T-helper 17 cell (primary cell): ENCODE results near the gene HAP1. TPM values are rescaled to one million over a fixed set of nuclear protein-coding genes. Genes with fewer than 3 reads are reported as not detected.
"Not testable (repeated sequence)": the region's sequence is repeated elsewhere in the genome, so short reads cannot be mapped to it uniquely, and the experiment has no call there.

ENCODE experiments used
- ATAC-seq: fragments of 150-1000 bp; cut with Tn5 transposase; 2 replicates; pipeline ENCODE4 v1.10.0; 2021; ENCODE audit warnings: mild to moderate bottlenecking, moderate library complexity
- DNase-seq, 3 donors: peaks; one replicate each; pipeline versions ENCODE4 v3.0.0 to v3.0.0-alpha.2; 2020 to 2021
- H3K9me3 ChIP-seq: one replicate; pipeline ENCODE4 v1.7.0; 2013; ENCODE audit warnings: low read length, mild to moderate bottlenecking; ENCODE audit not compliant: control insufficient read depth, poor library complexity, severe bottlenecking
- H3K27ac Mint-ChIP-seq: one replicate; pipeline ENCODE4 v1.8.0; 2022; ENCODE audit warnings: mild to moderate bottlenecking, moderate library complexity, mixed read lengths
- H3K27me3 Mint-ChIP-seq: one replicate; pipeline ENCODE4 v1.8.0; 2022; ENCODE audit warnings: mixed read lengths
- H3K36me3 Mint-ChIP-seq: one replicate; pipeline ENCODE4 v1.8.0; 2022; ENCODE audit warnings: low read depth, mixed read lengths
- H3K4me1 Mint-ChIP-seq: one replicate; pipeline ENCODE4 v1.8.0; 2022; ENCODE audit warnings: mild to moderate bottlenecking, mixed read lengths
- H3K4me3 Mint-ChIP-seq: one replicate; pipeline ENCODE4 v1.8.0; 2022; ENCODE audit warnings: mild to moderate bottlenecking, moderate library complexity, mixed read lengths
- total RNA-seq, 4 donors: library from RNA in 2 of 4; stranded (reverse) in 2 of 4; gene quantifications; one replicate each; pipeline ENCODE4 v1.2.3 and lab custom pipeline; 2022 to 2026

The HAP1 gene
- total RNA-seq (1 to 10 TPM in 1 of 2 donors, under 1 TPM in 1; 0.15 to 1.3 TPM), total RNA-seq (lab: John Stamatoyannopoulos, UW) (0.68 to 1.2 reads per million in 2 donors)

DNA sequence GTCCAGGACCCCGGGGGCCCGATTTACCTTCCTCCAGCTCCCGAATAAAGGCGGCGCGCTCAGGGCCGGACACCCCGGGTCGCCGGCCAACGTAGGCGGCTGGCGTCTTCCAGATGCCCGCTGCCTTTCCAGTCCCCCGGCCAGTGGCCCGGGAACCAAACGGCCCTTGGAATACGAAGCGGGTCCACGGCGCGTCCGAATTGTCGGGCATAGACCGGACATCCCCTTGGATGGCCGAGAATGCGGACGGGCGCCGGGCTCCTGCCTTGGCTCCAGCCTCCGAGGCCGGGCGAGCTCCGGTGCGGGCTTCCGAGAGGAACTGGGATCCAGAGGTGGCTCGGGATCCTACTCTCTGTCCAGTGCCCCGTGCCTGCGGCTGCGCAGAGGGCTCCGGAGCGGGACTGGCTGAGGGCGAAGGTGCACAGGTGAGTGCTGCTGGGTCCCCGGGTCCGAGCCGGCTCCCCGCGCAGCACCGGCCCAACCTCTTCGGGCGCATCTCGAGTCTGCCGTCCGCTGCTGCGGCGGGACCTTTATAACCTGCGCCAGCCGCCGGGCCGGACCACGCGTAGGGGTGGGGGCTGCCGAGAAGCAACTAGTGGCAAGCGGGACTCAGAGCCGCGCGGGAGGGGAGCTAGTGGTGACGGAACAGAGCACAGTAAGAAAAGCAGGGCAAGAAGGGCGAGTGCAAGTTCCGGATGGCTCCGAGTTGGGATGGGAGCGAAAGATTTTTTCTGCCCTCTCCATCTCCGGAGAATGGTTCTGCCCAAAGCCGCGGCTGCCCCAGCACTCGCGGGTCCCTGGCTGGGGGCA lies at the start of gene HAP1:
HAP1 (minus strand) TSS at position 505 of the 810 bp plus-strand sequence; CDS start at position 496, 9 bp downstream.
- peaks cover 56% of the 10 kb centered on the region for H3K27me3 Mint-ChIP-seq
- ATAC-seq = peak; percentile 14
- no peaks in the 10 kb centered on the region for H3K9me3 ChIP-seq
- peaks cover 14% of the 10 kb centered on the region for H3K4me1 Mint-ChIP-seq
- H3K36me3 Mint-ChIP-seq = peaks cover 3% of the 10 kb centered on the region
- DNase-seq = no peak
- H3K27ac Mint-ChIP-seq = no peak within 1 kb of the TSS
- peak within 1 kb of the TSS; percentile 78 for H3K4me3 Mint-ChIP-seq

DNA sequence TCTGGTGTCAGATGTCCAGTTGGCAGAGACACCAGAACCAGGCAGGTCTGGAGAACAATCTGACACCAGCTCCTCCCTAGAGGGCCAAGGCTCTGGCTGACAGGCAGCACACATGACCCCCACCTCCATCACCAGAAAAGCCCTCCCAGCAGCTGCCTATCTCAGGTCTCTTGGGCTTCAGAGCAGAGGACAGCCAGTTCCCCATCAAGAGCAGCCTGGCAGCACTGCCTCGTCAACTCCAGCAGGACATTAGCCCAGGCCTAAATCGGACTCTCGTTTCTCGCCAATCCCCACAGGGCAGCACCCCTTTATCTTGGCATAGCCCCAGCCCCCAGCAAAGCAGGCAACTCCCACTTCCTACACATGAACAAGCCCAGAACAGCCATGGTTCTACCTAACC lies 47.7 kb upstream of the HAP1 start:
- Mint-ChIP-seq H3K27ac (no peak overlapping the region), H3K4me1 (peaks cover 6% of the 10 kb centered on the region), H3K4me3 (no peak overlapping the region), H3K36me3 (peaks cover 2% of the 10 kb centered on the region), H3K27me3 (peaks cover 32% of the 10 kb centered on the region)
- no peaks in the 10 kb centered on the region for H3K9me3 ChIP-seq
- ATAC-seq = no peak
- no peak for DNase-seq

GRCh38 chr17:41781404-41782110 lies 47.1 kb upstream of the HAP1 start:
- Mint-ChIP-seq H3K36me3 (peaks cover 2% of the 10 kb centered on the region), H3K27me3 (peaks cover 32% of the 10 kb centered on the region), H3K4me3 (no peak overlapping the region), H3K27ac (no peak overlapping the region), H3K4me1 (peaks cover 3% of the 10 kb centered on the region)
- H3K9me3 ChIP-seq = no peaks in the 10 kb centered on the region
- DNase-seq (no peak), ATAC-seq (no peak)

GRCh38 chr17:41779954-41780353 lies 45.5 kb upstream of the HAP1 start:
- ATAC-seq = no peak
- Mint-ChIP-seq H3K27ac (no peak overlapping the region), H3K36me3 (peaks cover 2% of the 10 kb centered on the region), H3K4me3 (no peak overlapping the region), H3K4me1 (peaks cover 3% of the 10 kb centered on the region), H3K27me3 (peaks cover 45% of the 10 kb centered on the region)
- no peaks in the 10 kb centered on the region for H3K9me3 ChIP-seq
- DNase-seq = no peak

DNA sequence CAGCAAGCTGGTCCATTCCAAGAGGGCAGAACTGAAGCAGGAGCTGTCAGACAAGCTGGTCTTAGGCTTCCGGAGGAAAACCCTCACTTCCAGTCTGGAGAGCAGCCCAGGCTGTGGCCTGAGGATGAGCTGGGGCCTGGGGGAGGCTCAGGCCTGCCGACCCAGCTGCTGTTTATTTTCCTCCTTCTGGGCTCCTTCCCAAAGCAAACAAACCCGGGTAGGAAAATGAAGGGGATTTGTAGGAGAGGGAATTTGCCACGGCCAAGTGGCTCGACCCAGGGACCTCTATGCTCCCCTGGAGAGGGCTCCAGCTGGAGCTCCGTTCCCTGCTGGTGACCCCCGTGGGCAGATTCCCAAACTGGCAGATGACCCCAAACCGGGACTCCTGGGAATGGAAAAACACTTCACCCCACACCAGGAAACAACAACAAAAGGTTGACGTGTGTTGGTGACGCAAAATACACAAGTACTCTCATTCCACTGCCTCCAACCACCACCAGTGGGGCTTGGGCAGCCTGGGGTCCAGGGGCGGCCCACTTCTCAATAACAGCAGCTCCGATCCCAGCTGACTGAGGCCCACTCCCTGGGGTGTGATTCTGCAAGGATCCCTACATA lies 43.2 kb upstream of the HAP1 start:
- no peaks in the 10 kb centered on the region for H3K4me1 Mint-ChIP-seq
- H3K27me3 Mint-ChIP-seq = peaks cover 44% of the 10 kb centered on the region
- ATAC-seq = no peak
- no peak overlapping the region for H3K27ac Mint-ChIP-seq
- DNase-seq = no peak
- H3K4me3 Mint-ChIP-seq = no peak overlapping the region
- H3K36me3 Mint-ChIP-seq = peaks cover 2% of the 10 kb centered on the region
- no peaks in the 10 kb centered on the region for H3K9me3 ChIP-seq

- no peak for DNase-seq
- peaks cover 2% of the 10 kb centered on the region for H3K36me3 Mint-ChIP-seq
- no peak overlapping the region for H3K4me3 Mint-ChIP-seq
- no peaks in the 10 kb centered on the region for H3K4me1 Mint-ChIP-seq
- no peak overlapping the region for H3K27ac Mint-ChIP-seq
- H3K27me3 Mint-ChIP-seq = peaks cover 39% of the 10 kb centered on the region
- no peaks in the 10 kb centered on the region for H3K9me3 ChIP-seq
- no peak for ATAC-seq
Measured at GRCh38 chr17:41777157-41777573, 42.7 kb upstream of the HAP1 start.

DNA sequence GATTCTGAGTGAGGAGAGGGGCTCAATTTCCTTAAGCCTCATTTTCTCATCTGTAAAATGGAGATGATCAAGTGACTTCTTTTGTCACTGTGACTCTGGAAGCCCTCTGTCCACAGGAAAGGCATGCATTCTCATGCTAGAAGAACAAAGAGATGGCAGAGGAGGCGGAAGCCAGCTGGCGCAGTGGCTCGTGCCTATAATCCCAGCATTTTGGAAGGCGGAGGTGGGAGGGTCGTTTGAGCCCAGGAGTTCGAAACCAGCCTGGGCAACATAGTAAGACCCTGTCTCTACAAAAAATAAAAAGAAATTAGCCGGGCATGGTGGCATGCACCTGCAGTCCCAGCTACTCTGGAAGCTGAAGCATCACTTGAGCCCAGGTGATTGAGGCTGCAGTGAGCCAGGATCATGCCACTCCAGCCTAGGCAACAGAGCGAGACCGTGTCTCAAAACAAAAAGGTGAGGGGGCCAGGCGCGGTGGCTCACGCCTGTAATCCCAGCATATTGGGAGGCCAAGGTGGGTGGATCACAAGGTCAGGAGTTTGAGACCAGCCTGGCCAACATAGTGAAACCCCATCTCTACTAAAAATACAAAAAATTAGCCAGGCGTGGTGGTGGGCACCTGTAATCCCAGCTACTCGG lies 41.9 kb upstream of the HAP1 start:
- DNase-seq, H3K4me1 Mint-ChIP-seq, H3K36me3 Mint-ChIP-seq, H3K4me3 Mint-ChIP-seq, H3K9me3 ChIP-seq, H3K27ac Mint-ChIP-seq, ATAC-seq: not testable (repeated sequence)
- H3K27me3 Mint-ChIP-seq = peaks cover 31% of the 10 kb centered on the region

- no peaks in the 10 kb centered on the region for H3K9me3 ChIP-seq
- H3K4me1 Mint-ChIP-seq = peaks cover 3% of the 10 kb centered on the region
- no peak overlapping the region for H3K27ac Mint-ChIP-seq
- ATAC-seq (no peak), DNase-seq (no peak)
- H3K27me3 Mint-ChIP-seq = peaks cover 29% of the 10 kb centered on the region
- H3K4me3 Mint-ChIP-seq = no peak overlapping the region
- H3K36me3 Mint-ChIP-seq = peaks cover 2% of the 10 kb centered on the region
Measured at GRCh38 chr17:41775394-41776226, 41.2 kb upstream of the HAP1 start.

DNA sequence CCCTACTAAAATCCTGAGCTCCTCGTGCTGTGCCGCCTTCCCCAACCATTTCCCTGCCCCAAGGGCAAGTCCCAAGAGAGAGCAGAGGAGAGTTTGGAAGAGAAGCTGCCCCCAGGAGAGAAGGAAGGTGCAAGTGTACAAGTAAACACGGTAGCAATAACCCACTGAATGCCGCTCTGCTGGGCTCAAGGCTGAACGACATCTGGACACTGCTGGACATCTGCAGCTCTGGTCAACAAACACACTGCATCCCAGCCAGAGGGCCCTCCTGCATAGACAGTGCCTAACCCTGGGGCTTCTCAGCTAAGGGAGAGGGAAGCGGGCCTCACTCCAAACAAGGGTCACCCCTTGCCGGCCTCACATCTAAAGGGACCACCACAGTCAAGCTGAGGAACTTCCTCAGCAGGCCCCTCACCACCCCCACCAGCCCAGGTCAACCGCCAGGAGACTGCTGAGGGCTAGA lies 39.3 kb upstream of the HAP1 start:
- H3K27ac Mint-ChIP-seq = no peak overlapping the region
- H3K4me3 Mint-ChIP-seq = no peak overlapping the region
- no peaks in the 10 kb centered on the region for H3K36me3 Mint-ChIP-seq
- H3K27me3 Mint-ChIP-seq = peaks cover 24% of the 10 kb centered on the region
- DNase-seq (no peak), ATAC-seq (no peak)
- no peaks in the 10 kb centered on the region for H3K9me3 ChIP-seq
- H3K4me1 Mint-ChIP-seq = peaks cover 3% of the 10 kb centered on the region

DNA sequence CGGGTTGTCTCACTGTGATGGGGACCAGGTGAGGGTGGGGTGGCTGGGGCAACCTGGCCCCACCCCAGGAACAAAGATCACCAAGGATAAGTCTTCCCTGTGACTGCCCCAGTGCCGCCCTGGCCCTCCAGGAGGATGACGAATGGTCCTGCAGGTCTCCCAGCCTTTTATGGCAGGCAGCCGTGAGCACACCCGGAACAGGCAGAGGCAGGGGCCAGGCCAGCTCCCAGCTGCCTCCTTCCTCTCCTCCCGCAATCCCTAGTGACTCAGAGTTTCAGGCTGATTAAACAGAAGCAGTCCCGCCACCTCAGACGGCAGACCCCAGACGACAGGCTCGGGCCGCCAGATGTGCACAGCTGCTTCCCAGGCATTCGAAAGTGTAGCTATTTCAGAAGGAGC lies 38.7 kb upstream of the HAP1 start:
- H3K9me3 ChIP-seq = no peaks in the 10 kb centered on the region
- Mint-ChIP-seq H3K27me3 (peaks cover 24% of the 10 kb centered on the region), H3K27ac (no peak overlapping the region), H3K36me3 (no peaks in the 10 kb centered on the region), H3K4me1 (peaks cover 3% of the 10 kb centered on the region), H3K4me3 (no peak overlapping the region)
- ATAC-seq = no peak
- DNase-seq = no peak

DNA sequence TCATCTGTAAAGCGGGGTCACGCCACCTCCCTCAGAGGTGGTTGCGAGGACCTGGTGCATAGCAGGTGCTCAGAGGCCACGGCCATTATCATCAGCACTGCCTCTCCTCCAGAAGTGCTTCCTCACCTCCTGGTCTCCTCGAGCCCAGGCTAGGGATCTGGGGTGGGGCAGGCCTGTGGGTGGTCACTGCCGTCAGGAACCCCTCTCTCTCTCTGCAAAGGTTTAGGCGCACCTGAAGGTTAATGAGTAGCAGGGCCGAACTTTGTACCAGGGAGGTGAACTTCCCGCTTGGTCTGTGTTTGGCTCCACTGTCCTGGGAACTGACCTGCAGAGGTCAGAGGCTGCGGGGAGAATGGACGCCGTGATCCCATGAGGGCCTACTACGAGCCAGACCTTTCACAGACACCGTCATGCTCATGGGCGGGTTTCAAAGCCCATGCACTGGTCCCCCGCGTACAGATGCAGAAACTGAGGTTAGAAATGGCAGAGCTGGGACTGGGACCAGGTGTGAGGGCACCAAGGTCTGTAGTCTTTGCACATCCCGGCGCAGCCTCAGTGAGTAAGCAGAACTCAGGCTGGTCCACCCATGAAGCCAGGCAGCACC lies 38.2 kb upstream of the HAP1 start:
- Mint-ChIP-seq H3K4me3 (no peak overlapping the region), H3K4me1 (peaks cover 5% of the 10 kb centered on the region), H3K27ac (no peak overlapping the region), H3K36me3 (no peaks in the 10 kb centered on the region), H3K27me3 (peaks cover 24% of the 10 kb centered on the region)
- no peaks in the 10 kb centered on the region for H3K9me3 ChIP-seq
- ATAC-seq (no peak), DNase-seq (no peak)

DNA sequence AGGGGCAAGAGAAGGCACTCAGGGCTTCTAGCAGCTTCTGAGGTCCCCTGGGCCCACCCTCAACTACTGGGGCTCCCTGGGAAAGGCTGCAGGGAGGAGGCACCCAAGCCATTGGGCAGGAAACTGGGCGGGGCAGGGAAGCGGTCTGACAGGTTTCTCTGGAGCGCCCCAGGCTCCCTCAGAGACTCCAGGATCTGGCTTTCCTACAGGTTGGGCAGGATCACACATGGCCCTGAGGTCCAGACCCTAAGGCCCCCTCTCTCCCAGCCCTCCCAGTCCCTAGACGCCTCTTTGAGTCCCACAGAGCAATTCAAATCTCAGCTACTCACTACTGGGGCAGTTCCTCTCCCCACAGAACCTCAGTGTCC lies 37.8 kb upstream of the HAP1 start:
- H3K9me3 ChIP-seq = no peaks in the 10 kb centered on the region
- H3K36me3 Mint-ChIP-seq = no peaks in the 10 kb centered on the region
- H3K27ac Mint-ChIP-seq = no peak overlapping the region
- no peak for ATAC-seq
- peaks cover 24% of the 10 kb centered on the region for H3K27me3 Mint-ChIP-seq
- H3K4me1 Mint-ChIP-seq = peaks cover 5% of the 10 kb centered on the region
- H3K4me3 Mint-ChIP-seq = no peak overlapping the region
- DNase-seq = no peak
